ENCODE results near the gene PARD3.

PARD3 gene

GRCh38 chr10:34624323-34625153, 190.6 kb downstream of the PARD3 start:
- no peaks in the 10 kb centered on the region for H3K9me3 Mint-ChIP-seq
- no peaks in the 10 kb centered on the region for H3K4me1 Mint-ChIP-seq
- no peak overlapping the region for H3K27ac Mint-ChIP-seq
- ATAC-seq: peak; percentile 44
- no peak for DNase-seq
- no peak overlapping the region for H3K4me3 Mint-ChIP-seq
- no peaks in the 10 kb centered on the region for H3K27me3 Mint-ChIP-seq

DNA sequence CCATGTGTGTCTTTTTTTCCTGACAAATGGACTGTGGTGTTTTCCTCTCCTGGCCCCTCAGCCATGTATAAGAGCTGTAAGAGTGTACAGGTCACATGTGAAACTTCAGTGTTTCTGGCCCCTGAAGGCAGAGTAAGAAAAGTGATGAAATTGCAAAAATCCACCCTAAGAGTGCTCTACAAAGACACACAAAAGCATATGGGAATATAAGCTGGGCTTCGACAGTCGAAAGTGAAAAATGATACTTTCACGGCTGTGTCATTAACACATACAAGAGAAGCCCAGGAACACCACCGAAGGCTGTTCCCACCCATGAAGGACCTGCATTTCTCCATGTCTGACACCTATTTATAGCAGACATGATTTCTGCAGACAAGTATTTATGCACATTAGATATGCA, 192.2 kb downstream of the PARD3 start:
- Mint-ChIP-seq H3K4me3 (no peak overlapping the region), H3K4me1 (no peaks in the 10 kb centered on the region), H3K27me3 (no peaks in the 10 kb centered on the region), H3K9me3 (no peaks in the 10 kb centered on the region), H3K27ac (no peak overlapping the region)
- no peak for DNase-seq
- no peak for ATAC-seq

- DNase-seq: no peak
- no peak overlapping the region for H3K27ac Mint-ChIP-seq
- H3K27me3 Mint-ChIP-seq: no peaks in the 10 kb centered on the region
- no peak for ATAC-seq
- H3K9me3 Mint-ChIP-seq: no peaks in the 10 kb centered on the region
- H3K4me1 Mint-ChIP-seq: no peaks in the 10 kb centered on the region
- H3K4me3 Mint-ChIP-seq: no peak overlapping the region
Observed at GRCh38 chr10:34618611-34619010, 196.5 kb downstream of the PARD3 start.

GRCh38 chr10:34615770-34616169, 199.3 kb downstream of the PARD3 start:
- Mint-ChIP-seq H3K4me1 (no peaks in the 10 kb centered on the region), H3K4me3 (no peak overlapping the region), H3K9me3 (no peaks in the 10 kb centered on the region), H3K27me3 (no peaks in the 10 kb centered on the region), H3K27ac (no peak overlapping the region)
- DNase-seq (no peak), ATAC-seq (no peak)

- no peak overlapping the region for H3K4me3 Mint-ChIP-seq
- no peak for ATAC-seq
Observed at GRCh38 chr10:34613491-34613890, 201.6 kb downstream of the PARD3 start.

GRCh38 chr10:34612938-34613337, 202.2 kb downstream of the PARD3 start:
- H3K27ac Mint-ChIP-seq: no peak overlapping the region
- H3K27me3 Mint-ChIP-seq: no peaks in the 10 kb centered on the region
- H3K4me3 Mint-ChIP-seq: no peak overlapping the region
- DNase-seq (no peak), ATAC-seq (no peak)
- H3K4me1 Mint-ChIP-seq: no peaks in the 10 kb centered on the region
- no peaks in the 10 kb centered on the region for H3K9me3 Mint-ChIP-seq

More at GRCh38 chr10:34613491-34613890, 201.6 kb downstream of the PARD3 start:
- Mint-ChIP-seq H3K27ac (no peak overlapping the region), H3K9me3 (no peaks in the 10 kb centered on the region), H3K27me3 (no peaks in the 10 kb centered on the region), H3K4me1 (no peaks in the 10 kb centered on the region)
- no peak for DNase-seq

DNA sequence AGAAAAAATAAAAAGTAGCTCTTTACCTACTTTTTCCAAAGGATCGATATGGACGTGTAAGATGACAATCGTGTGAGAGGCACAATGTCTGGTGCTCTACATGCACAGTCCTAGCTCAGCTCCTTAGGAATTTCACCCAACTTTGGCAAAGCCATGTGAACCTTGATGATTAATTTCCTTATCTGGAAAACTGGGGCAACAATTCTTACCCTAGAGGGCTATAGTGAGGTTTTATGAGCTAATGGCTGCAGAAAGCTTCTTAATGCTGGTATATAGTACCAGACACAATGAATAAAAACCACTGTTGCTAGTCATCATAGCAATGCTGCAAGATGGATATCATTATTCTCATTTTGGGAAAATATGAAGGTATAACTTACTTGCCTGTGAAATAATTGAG, 202.7 kb downstream of the PARD3 start:
- no peak overlapping the region for H3K4me3 Mint-ChIP-seq
- no peaks in the 10 kb centered on the region for H3K9me3 Mint-ChIP-seq
- no peak overlapping the region for H3K27ac Mint-ChIP-seq
- no peak for DNase-seq
- no peaks in the 10 kb centered on the region for H3K27me3 Mint-ChIP-seq
- H3K4me1 Mint-ChIP-seq: no peaks in the 10 kb centered on the region
- no peak for ATAC-seq

GRCh38 chr10:34609287-34609940, 205.7 kb downstream of the PARD3 start:
- Mint-ChIP-seq H3K4me3 (no peak overlapping the region), H3K4me1 (no peaks in the 10 kb centered on the region), H3K9me3 (no peaks in the 10 kb centered on the region), H3K27ac (peak overlapping the region in 1 of 2 donors; percentile 22), H3K27me3 (no peaks in the 10 kb centered on the region)
- DNase-seq (no peak), ATAC-seq (no peak)

DNA sequence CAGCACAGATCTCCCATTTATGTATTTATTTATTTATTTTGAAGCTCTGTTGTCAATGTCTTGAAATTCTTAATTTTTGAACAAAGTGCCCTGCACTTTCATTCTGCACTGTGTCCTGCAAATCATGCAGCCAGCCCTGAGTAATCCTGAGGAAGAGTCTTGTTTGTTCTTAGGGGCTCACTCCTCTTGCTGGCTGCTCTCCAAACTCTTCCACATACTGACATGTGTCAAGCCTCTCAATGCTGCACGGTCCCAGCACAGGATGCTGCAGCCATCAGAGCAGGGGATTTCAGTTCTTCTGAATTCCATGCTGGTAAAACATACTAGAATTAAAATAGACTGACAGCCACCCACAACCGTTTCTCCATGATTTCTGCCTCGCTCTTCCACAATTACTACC, 207.2 kb downstream of the PARD3 start:
- H3K27ac Mint-ChIP-seq: no peak overlapping the region
- no peaks in the 10 kb centered on the region for H3K9me3 Mint-ChIP-seq
- no peaks in the 10 kb centered on the region for H3K4me1 Mint-ChIP-seq
- ATAC-seq (no peak), DNase-seq (no peak)
- H3K4me3 Mint-ChIP-seq: no peak overlapping the region
- no peaks in the 10 kb centered on the region for H3K27me3 Mint-ChIP-seq

- no peak overlapping the region for H3K27ac Mint-ChIP-seq
- no peaks in the 10 kb centered on the region for H3K4me1 Mint-ChIP-seq
- ATAC-seq: no peak
- H3K4me3 Mint-ChIP-seq: no peak overlapping the region
- no peaks in the 10 kb centered on the region for H3K9me3 Mint-ChIP-seq
- no peaks in the 10 kb centered on the region for H3K27me3 Mint-ChIP-seq
- no peak for DNase-seq
Observed at GRCh38 chr10:34606890-34607289, 208.2 kb downstream of the PARD3 start.

DNA sequence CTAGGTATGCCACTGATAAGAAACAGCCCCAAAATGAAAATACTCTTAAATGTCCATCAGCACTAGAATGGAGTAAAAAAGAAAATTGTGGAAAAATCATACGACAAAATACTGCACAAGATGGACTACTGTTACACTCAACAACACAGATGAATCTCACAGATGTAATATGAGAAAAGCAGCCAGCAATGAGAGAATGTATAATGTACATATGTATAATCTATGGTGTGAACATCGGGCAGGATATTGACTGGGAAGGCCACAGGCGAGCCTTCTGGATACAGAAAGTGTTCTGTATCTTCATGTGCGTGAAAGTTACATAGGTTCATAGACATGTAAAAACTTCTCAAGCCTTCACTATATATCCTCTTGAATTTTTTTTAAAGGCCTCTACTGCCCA, 212.6 kb downstream of the PARD3 start:
- H3K9me3 Mint-ChIP-seq: no peaks in the 10 kb centered on the region
- no peak overlapping the region for H3K4me3 Mint-ChIP-seq
- H3K4me1 Mint-ChIP-seq: no peaks in the 10 kb centered on the region
- no peak overlapping the region for H3K27ac Mint-ChIP-seq
- DNase-seq (no peak), ATAC-seq (no peak)
- H3K27me3 Mint-ChIP-seq: no peaks in the 10 kb centered on the region

- ATAC-seq (no peak), DNase-seq (no peak)
- Mint-ChIP-seq H3K9me3 (no peaks in the 10 kb centered on the region), H3K4me3 (no peak overlapping the region), H3K27me3 (no peaks in the 10 kb centered on the region), H3K27ac (no peak overlapping the region), H3K4me1 (no peaks in the 10 kb centered on the region)
Observed at GRCh38 chr10:34601691-34602090, 213.4 kb downstream of the PARD3 start.

GRCh38 chr10:34599026-34599795, 215.9 kb downstream of the PARD3 start:
- ATAC-seq: no peak
- Mint-ChIP-seq H3K27me3 (no peaks in the 10 kb centered on the region), H3K4me1 (no peaks in the 10 kb centered on the region), H3K9me3 (no peaks in the 10 kb centered on the region), H3K4me3 (no peak overlapping the region), H3K27ac (no peak overlapping the region)
- no peak for DNase-seq

GRCh38 chr10:34596351-34596750, 218.7 kb downstream of the PARD3 start:
- no peak for ATAC-seq

DNA sequence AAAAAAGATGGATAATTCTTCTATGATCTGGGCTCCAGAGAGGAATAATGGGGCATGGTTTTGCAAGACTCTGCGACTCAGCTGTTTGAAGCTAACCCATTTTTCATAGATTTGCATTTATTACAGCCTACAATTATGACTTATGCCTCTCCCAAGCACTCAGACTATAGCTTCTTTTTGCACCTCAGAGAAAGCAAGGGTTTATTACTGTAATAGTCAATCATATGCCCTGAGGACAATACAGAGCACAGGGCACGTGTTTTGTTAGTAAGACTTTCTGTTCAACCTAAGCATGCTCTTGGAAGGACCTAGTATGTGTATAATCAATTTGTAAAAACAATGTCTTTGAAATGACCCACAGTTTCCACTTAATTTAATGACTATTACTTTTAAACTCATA, 221.2 kb downstream of the PARD3 start:
- no peak overlapping the region for H3K27ac Mint-ChIP-seq
- ATAC-seq: no peak
- no peaks in the 10 kb centered on the region for H3K4me1 Mint-ChIP-seq
- H3K27me3 Mint-ChIP-seq: no peaks in the 10 kb centered on the region
- DNase-seq: no peak
- H3K9me3 Mint-ChIP-seq: no peaks in the 10 kb centered on the region
- H3K4me3 Mint-ChIP-seq: no peak overlapping the region

More at GRCh38 chr10:34596351-34596750, 218.7 kb downstream of the PARD3 start:
- Mint-ChIP-seq H3K27ac (no peak overlapping the region), H3K27me3 (no peaks in the 10 kb centered on the region), H3K4me3 (no peak overlapping the region), H3K4me1 (no peaks in the 10 kb centered on the region), H3K9me3 (no peaks in the 10 kb centered on the region)
- no peak for DNase-seq

GRCh38 chr10:34593374-34593890, 221.7 kb downstream of the PARD3 start:
- Mint-ChIP-seq H3K4me1 (no peaks in the 10 kb centered on the region), H3K9me3 (no peaks in the 10 kb centered on the region), H3K27me3 (no peaks in the 10 kb centered on the region), H3K4me3 (no peak overlapping the region), H3K27ac (no peak overlapping the region)
- no peak for DNase-seq
- ATAC-seq: no peak
